Immature natural killer cell (primary cell): ENCODE data around the gene CBX4. TPM values are rescaled to one million over a fixed set of nuclear protein-coding genes. Genes with fewer than 3 reads are reported as not detected.

ENCODE experiments used
- polyA plus RNA-seq, 3 donors: library from polyadenylated mRNA; unstranded; fragments of 300-500 nt; fragmentation: Illumina TruSeq; gene quantifications; one replicate each; pipeline ENCODE4 v1.2.3, GENCODE V29; 2021

The CBX4 gene
- polyA plus RNA-seq, 3 donors from 2014 or later, result 3.0 to 6.7 (median 4.9) TPM

Other genes with a start within 250 kb of the CBX4 start
- gene RBFOX3, start 228.4 kb downstream of the CBX4 start, polyA plus RNA-seq, result 1 to 10 TPM in 1 of 3 donors, under 1 TPM in 1, not detected in 1; 0.71 to 1.0 TPM
- gene ENPP7, start 108.5 kb downstream of the CBX4 start, polyA plus RNA-seq, result under 1 TPM in 2 of 3 donors, not detected in 1; 0.16 to 0.22 TPM
- gene CBX2, start 61.3 kb downstream of the CBX4 start, polyA plus RNA-seq, result under 1 TPM in 1 of 3 donors, not detected in 2; 0.33 TPM
- gene CBX8, start 42.4 kb downstream of the CBX4 start, polyA plus RNA-seq, result 1 to 10 TPM in 2 of 3 donors, not detected in 1; 1.4 to 2.5 TPM
- gene TBC1D16, start 196.4 kb upstream of the CBX4 start, polyA plus RNA-seq, result under 1 TPM in 1 of 3 donors, not detected in 2; 0.27 TPM
- not detected for gene CCDC40, start 197.2 kb upstream of the CBX4 start, polyA plus RNA-seq